AG09319 (cell line): ENCODE measurements around the gene SPANXC.
"Not testable (repeated sequence)": the region's sequence is repeated elsewhere in the genome, so short reads cannot be mapped to it uniquely, and the experiment has no call there.

Experiments
- DNase-seq: peaks from one replicate; pipeline ENCODE4 v3.0.0-alpha.2; 2010; ENCODE audit warnings: low read depth; ENCODE audit errors: extremely low read depth
- TF ChIP-seq, protein P1 (sequence below): IDR thresholded peaks from 2 replicates; pipeline ENCODE4 v1.5.1; 2011; ENCODE audit warnings: low read depth, mild to moderate bottlenecking, inconsistent platforms, low read length, moderate library complexity

Gene SPANXC, protein sequence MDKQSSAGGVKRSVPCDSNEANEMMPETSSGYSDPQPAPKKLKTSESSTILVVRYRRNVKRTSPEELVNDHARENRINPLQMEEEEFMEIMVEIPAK

GRCh38 chrX:141242417-141242816 is at the start of gene SPANXC:
TSS of gene SPANXC (minus strand) at chrX:141242517. CDS start at chrX:141242457, 60 bp downstream.
- not testable (repeated sequence) for DNase-seq

DNA sequence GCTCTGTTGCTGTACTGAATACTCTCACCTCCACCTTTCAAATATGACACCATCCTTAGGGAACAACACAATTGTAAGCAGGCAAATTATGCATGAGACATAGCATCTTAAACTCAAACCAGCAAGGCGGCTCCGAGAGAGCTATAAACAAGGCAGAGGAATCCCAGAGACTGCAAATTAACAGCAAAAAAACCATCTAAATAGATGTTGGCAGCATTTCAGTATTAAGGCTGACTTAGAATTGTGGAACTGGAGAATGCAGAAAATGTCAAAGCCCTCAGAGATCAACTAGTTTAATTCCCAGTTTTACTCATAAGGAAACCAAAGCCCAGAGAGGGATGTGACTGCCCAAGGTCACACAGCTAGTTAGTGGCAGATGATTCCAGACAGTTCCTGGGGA is 37.2 kb upstream of the SPANXC start:
- no peak for DNase-seq
- TF ChIP-seq, protein P1, sequence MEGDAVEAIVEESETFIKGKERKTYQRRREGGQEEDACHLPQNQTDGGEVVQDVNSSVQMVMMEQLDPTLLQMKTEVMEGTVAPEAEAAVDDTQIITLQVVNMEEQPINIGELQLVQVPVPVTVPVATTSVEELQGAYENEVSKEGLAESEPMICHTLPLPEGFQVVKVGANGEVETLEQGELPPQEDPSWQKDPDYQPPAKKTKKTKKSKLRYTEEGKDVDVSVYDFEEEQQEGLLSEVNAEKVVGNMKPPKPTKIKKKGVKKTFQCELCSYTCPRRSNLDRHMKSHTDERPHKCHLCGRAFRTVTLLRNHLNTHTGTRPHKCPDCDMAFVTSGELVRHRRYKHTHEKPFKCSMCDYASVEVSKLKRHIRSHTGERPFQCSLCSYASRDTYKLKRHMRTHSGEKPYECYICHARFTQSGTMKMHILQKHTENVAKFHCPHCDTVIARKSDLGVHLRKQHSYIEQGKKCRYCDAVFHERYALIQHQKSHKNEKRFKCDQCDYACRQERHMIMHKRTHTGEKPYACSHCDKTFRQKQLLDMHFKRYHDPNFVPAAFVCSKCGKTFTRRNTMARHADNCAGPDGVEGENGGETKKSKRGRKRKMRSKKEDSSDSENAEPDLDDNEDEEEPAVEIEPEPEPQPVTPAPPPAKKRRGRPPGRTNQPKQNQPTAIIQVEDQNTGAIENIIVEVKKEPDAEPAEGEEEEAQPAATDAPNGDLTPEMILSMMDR, result no peak

DNA sequence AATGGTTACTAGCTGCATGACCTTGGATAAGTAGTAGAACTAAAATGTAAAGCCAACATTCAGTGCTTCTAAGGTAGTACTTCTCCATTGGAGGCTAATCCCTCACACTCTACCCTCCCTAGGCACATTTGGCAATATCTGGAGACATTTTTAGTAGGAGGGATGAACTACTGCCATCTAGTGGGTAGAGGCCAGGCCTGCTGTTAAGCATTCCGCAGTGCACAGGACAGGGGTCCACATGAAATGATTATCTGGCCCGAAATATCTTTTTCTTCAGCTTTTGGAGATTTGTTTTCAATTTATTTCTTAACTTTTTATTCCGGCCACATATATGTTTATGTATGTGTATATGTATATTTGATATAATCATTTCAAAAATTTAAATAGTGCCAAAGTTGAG is 36.0 kb upstream of the SPANXC start:
- no peak for DNase-seq
- TF ChIP-seq, protein P1, result peak; percentile 64

DNA sequence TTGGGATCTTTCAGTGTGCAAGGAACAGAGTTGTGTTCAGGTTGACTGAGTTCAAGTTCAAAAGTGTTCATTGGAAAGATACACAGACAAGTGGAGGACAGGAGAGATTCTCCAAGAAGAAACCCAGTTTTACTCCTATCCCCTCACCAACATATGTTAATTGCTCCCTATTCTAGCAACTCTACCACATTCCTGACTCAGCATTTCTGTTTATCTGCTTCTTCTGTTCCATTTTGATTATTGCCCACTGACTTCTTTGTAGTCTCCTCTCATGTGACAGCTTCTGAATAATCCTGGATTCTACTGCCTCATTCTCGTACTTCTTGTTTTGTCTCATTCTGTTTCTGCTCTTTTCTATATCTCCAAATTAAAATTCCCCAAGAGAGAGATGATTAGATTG is 15.8 kb upstream of the SPANXC start:
- TF ChIP-seq, protein P1, result no peak

GRCh38 chrX:141221611-141222010 is 20.7 kb downstream of the SPANXC start:
- no peak for DNase-seq
- TF ChIP-seq, protein P1, result no peak

More for the DNA sequence above, 15.8 kb upstream of the SPANXC start:
- no peak for DNase-seq

DNA sequence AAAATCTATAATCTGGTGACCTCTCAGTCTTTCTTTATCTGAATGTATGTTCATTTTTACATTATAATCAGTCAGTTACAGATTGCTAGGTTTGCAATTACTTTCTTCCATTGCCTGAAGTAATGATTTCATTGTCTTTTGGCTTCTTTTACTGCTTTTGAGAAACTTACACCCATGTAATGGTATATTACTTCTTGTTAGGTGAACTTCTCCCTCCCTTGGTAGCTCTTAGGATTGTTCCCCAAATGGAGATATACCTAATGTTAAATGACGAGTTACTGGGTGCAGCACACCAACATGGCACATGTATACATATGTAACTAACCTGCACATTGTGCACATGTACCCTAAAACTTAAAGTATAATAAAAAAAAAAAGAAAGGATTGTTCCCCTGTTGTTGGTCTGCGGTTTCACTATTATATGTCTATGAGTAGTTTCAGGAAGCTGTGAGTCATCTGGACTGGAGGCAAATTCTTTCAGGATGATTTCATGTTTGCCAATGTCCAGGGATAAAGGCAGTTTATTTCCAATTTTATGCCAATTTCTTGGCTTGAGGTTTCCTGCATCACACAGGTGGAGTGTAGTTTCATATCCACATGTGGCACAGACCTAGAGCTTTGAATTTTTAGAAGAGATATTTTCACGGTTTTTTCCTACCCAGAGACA is 21.8 kb downstream of the SPANXC start:
- peak; percentile 2 for DNase-seq
- TF ChIP-seq, protein P1, result no peak

DNA sequence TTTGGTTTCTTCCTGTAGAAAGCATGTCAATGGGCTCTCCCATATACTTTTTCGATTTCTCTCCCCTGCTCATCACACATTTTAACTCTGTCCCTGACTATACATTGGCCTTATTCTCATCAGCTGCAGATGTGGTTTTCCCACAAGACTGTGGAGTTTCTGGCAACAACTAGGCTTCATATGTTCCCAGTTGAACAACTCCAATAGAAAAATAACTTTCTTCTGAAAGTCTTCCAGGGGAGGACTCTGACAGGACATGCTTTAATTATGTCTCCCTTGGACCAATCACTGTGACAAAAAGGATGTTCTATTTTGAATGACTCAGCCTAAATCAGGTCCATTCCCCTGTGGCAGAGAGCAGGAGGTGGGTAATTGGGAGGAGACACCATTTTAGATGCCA is 28.1 kb downstream of the SPANXC start:
- TF ChIP-seq, protein P1, result no peak

DNA sequence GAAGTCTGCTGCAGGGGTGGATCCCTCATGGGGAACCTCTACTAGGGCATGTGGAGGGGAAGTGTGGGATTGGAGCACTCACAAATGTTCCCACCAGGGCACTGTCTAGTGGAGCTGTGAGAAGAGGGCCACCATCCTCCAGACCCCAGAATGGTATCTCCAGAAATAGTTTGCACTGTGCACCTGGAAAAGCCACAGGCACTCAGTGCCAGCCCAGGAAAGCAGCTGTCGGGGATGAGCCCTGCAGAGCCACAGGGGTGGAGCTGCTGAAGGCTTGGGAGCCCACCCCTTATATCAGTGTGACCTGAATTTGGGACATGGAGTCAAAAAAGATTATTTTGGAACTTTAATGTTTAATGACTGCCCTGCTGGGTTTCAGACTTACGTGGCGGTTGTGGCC is 40.4 kb downstream of the SPANXC start:
- TF ChIP-seq, protein P1, result no peak
- DNase-seq, result no peak

More for the DNA sequence above, 28.1 kb downstream of the SPANXC start:
- DNase-seq, result no peak
